GM19193 (cell line): ENCODE results near the gene PPP1R14C.

ENCODE experiments used
- POLR2A ChIP-seq: IDR thresholded peaks from 4 replicates; pipeline ENCODE4 v1.6.1; 2011; ENCODE audit not compliant: insufficient read depth, insufficient read length; ENCODE audit errors: extremely low read depth

PPP1R14C gene

DNA sequence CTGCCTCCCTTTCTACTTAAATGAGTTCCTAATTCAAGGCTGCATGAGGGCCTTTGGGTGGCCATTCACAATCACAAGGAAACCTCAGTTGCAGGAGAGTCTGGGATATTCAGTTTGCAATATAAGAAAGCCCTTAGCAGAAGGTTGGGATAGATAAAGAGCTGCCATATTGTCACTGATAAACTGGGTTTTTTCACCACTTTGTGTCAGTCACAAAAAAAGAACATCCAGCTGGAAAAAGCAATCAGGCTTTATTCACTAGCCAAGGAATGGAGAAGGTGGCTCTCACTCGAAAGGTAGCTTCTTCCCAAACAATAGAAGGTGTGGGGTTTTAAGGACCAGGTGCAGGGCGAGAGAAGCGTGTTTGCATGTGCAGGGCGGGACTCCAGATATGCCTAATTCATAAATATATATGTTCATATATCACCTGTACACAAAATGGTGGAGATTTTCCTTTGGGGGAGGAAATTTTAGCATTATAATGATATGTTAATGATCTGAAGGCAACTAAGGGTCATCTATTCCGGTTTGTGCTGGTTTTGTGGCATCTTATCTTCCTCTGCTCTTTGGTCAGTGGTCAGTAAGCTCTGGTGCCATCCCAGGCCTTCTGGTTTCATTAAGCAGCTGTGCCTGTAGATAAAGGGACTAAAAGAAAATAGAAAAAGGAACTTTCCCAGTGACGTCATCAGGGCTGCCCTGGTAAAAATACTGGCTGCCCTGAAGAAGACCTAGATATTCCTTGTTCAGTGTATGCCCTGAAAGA lies 128.8 kb downstream of the PPP1R14C start:
- TF ChIP-seq POLR2A = no peak

- no peak for TF ChIP-seq POLR2A
These were observed 129.6 kb downstream of the PPP1R14C start for GRCh38 chr6:150272264-150272975.

DNA sequence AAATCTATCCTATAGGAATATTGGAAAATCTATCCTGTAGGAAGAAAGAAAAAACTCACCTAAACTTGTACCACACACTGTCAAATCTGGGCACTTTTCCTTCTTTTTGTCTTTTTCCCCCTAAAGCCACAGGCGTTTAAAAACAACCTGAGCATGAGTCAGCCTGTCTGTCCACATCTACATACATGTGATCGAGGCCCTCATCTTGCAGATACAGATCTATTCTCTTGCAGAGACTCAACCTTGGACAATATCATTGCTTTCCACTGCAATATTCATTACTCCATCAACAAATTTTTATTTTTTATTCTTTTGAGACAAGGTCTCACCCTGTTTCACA lies 130.1 kb downstream of the PPP1R14C start:
- no peak for TF ChIP-seq POLR2A

DNA sequence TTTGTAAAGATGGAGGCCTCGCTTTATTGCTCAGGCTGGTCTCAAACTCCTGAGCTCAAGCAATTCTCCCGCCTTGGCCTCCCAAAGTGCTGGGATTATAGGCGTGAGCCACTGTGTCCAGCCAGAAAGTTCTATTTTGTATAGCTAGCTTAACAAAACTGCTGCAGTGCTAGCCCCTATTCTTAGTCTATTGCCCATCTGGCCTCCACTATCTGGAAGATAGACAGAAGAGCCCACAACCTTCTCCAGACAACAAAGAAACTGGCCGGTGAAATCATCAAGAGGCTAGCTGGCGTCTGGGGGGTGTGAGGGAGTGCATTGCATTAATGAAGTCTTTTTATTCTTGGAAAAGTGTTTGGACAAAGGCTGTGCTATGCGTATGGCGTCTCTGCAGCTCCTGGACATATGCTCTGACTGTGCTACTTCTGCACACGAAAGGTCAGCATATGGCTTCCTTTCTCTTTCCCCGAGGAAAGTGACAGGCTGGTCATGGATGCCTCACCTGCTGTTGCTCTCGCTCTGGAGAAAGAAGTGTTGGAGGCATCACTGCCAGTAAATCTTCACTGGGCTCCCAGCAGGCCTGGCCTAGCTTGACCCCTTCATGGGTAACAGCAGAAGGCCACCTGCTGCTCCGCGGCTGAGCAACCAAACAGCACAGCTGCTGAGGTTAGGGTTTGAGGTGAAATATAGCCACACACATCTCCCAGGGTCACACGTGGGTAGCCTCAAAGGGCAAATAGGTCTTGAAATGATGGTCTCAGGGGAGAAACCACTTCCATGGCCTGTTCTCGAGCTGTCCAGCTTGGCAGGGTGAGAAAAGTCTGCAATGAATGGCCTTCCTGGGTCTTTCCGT lies 130.8 kb downstream of the PPP1R14C start:
- no peak for TF ChIP-seq POLR2A

GRCh38 chr6:150275489-150275888 lies 132.6 kb downstream of the PPP1R14C start:
- TF ChIP-seq POLR2A = no peak

DNA sequence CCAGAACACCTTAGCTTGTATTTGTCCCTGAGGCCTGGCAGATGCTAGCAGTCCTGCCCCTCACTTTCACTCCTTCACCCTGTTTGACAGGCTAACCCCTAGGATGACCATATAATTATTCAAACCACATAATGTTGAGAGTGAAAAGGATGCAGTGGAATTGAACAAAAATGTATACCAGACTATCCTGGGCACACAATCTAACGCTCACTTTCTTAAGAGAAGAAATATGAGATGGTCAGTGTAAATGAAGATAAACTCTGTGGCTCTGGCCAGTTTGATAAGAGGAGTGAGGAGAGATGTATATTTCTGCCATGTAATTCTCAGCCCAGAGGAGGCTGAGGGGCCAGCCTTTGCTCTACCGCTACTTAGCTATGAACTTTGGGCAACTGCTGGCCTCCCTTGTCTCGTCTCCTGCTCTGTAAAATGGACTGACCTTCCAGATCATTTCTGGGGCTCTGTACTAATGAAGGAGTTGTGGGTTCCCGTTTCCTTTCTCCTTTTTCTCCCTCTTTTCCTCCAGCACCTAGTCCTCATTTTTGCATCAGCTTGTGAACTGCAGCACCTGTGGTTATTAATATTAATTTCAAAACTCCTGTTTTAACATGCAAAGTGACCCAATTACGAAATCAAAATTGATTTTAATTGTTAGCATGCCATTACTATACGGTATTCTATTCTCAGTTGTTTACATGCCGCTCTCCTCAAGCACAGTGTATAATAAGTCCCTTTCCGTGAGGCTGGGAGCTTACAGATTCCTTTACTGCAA lies 133.5 kb downstream of the PPP1R14C start:
- no peak for TF ChIP-seq POLR2A

GRCh38 chr6:150276937-150277742 lies 134.3 kb downstream of the PPP1R14C start:
- TF ChIP-seq POLR2A = no peak

GRCh38 chr6:150279533-150279932 lies 136.7 kb downstream of the PPP1R14C start:
- TF ChIP-seq POLR2A = no peak

- no peak for TF ChIP-seq POLR2A
These were observed 137.9 kb downstream of the PPP1R14C start for GRCh38 chr6:150280703-150281102.

- TF ChIP-seq POLR2A = no peak
These were observed 138.9 kb downstream of the PPP1R14C start for GRCh38 chr6:150281767-150282166.

DNA sequence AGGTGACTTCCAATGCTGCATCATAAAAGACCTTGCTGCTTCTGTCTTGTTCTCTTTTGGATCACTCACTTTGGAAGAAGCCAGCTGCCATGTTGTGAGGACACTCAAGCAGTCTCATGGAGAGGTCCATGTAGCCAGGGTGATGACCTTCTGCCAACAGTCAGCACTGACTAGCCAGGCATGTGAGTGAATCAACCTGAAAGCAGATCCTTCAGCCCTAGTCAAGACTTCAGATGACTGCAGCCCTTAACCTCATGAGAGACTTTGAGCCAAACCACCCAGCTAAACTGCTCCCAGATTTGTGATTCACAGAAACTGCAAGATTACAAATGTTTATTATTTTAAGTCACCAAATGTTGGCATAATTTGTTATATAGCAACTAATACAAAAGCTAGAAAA lies 140.0 kb downstream of the PPP1R14C start:
- no peak for TF ChIP-seq POLR2A

- TF ChIP-seq POLR2A = no peak
These were observed 143.6 kb downstream of the PPP1R14C start for GRCh38 chr6:150286460-150286859.

- no peak for TF ChIP-seq POLR2A
These were observed 144.1 kb downstream of the PPP1R14C start for GRCh38 chr6:150286912-150287311.

- TF ChIP-seq POLR2A = no peak
These were observed 145.6 kb downstream of the PPP1R14C start for GRCh38 chr6:150288456-150288855.

DNA sequence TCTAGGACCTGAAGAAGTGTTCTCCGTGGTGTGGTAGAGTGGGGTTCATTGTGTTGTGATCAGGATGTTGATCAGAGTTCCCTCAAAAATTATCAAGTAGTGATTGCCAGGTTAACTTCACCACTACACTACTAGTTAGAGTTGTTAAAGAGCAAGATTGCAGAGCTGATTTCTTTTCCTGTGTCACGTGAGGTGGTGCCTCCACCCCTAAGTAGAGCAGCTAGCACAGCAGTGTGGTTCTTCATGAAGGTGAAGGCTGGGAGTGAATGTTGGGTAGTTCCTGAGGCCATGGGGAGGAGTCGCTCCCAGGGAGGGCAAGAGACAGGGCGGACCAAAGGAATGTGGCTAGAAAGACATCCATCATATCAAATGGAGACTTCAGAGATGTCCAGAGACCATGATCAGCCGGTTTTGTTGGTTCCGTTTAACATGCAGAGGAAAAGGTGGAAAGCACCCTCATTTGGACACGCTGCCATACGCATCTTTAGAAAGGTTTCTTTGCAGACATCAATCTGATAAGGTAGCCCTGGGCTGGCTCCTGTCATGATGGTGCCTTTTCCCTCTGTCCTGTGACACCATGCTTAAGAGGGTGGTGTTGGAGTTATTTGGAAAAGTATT lies 146.7 kb downstream of the PPP1R14C start:
- no peak for TF ChIP-seq POLR2A
